ENCODE data around the gene ASAH2.
"Not testable (repeated sequence)": the region's sequence is repeated elsewhere in the genome, so short reads cannot be mapped to it uniquely, and the experiment has no call there.

ASAH2 gene

GRCh38 chr10:50254479-50254878 is 3.2 kb upstream of the ASAH2 start:
- DNase-seq (ENCODE audit: low spot score) = no peak

GRCh38 chr10:50250096-50250854 is 1.0 kb downstream of the ASAH2 start:
- no peak for DNase-seq (ENCODE audit: low spot score)

GRCh38 chr10:50248598-50248997 is 2.7 kb downstream of the ASAH2 start:
- no peak for DNase-seq (ENCODE audit: low spot score)

DNA sequence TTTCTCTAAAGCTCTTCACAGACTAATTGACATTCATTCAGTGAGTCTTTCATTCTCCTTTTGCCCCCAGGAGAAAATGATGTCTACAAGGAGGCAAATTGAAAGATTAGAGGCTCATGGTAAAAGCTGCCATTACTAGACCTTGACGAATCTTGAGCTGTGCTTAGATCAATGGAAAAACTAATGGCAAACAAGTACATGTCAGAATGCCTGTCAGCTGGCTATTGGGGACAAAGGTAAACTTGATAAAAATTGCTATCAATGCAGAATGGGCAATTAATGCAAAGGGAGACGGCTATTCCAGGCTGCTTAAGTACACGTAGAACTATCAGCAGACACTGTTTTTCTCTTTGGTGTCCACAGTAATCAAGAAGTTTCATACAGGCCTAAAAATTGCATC is 3.3 kb downstream of the ASAH2 start:
- no peak for DNase-seq (ENCODE audit: low spot score)

DNA sequence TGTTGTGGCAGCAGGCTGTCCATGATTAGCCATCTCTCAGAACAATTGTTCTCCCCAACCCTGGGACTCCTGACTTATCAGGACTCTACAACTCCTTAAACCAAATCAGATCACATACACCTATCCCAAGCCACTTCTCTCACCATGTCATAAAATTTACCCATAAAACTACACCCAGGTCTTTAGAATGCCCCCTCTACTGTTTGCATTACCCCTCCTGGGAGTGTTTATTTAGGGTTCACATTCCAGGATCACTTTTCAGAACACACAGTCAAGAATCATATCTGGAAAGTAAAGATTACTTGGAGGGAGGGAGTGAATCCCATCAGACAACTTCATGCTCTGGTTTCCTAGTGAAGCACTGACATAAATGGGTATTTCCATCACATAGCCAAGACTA is 7.1 kb downstream of the ASAH2 start:
- DNase-seq (ENCODE audit: low spot score) = no peak

DNA sequence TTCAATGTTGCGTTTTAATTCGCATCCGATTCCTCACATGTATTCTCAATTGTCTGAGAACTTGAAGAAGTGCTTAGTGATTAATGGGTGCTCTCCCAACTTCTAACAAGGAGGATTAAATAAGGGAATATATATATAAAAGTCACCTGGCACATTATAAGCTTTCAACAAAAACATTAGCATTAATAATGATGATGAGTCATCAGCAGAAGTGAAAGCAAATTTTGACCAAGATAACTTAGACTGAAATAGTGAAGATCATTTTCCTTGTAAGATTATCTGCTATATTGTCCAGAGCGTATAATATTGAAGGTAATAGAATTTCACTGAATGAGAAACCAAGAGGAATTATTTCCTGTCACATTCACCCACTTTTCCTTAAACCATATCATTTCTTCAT is 8.5 kb downstream of the ASAH2 start:
- DNase-seq (ENCODE audit: low spot score) = no peak

- DNase-seq (ENCODE audit: low spot score) = not testable (repeated sequence)
Observed at GRCh38 chr10:50241478-50241877, 9.8 kb downstream of the ASAH2 start.

- DNase-seq (ENCODE audit: low spot score) = no peak
Observed at GRCh38 chr10:50234486-50234885, 16.8 kb downstream of the ASAH2 start.

DNA sequence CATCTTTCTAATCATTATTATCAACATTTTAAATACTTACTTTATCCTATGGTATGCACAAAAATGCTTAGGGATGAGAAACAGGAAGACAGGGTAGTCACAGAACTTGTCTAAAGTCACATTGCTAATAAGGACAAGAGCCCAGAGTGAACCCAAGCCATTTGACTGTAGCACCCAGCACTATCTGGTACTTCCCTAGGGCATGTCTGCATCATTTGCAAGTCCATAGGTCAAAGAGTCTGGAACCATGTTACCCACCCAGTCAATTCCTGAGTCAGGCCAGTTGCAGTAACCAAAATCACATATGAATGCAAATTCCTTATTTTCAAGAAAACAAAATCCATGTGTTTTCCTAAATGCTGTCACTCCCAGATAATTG is 19.1 kb downstream of the ASAH2 start:
- no peak for DNase-seq (ENCODE audit: low spot score)

- no peak for DNase-seq (ENCODE audit: low spot score)
Observed at GRCh38 chr10:50231515-50232260, 19.6 kb downstream of the ASAH2 start.

DNA sequence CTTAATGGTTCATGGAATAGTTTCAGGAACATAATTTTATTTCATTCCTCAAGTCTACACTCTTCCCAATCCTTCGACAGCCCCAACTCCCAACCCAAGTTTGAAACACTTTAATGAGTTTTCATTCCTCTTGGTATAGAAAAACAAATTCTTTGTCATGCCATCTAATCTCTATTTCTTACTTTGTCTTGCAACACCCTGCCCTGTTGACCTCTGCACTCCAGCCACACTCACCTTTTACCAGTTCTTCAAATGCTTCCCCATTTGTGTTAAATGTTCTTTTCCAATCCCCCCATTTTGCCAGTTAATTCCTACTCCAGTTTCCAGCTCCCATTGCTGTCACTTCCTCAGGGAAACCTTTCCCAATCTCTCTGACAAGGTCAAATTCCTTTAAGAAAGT is 21.9 kb downstream of the ASAH2 start:
- no peak for DNase-seq (ENCODE audit: low spot score)

GRCh38 chr10:50228672-50229071 is 22.6 kb downstream of the ASAH2 start:
- DNase-seq (ENCODE audit: low spot score) = no peak

DNA sequence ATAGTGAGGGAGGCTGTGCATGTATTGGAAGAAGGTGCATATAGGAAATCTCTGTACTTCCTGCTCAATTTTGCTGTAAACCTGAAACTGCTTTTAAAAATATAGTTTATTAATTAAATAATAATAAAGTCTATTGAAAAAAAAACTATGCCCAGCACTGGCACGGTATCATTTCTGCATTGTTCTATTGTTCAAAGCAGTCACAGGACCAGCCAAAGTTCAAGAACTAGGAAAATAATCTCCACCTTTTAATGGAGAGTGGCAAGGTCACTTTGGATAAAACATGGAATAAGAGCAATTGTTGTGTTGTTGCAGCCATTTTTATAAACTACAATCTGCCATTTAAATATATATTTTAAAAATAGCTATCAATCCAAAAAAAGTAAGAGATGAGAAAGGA is 24.7 kb downstream of the ASAH2 start:
- DNase-seq (ENCODE audit: low spot score) = no peak

- DNase-seq (ENCODE audit: low spot score) = peak; percentile 26
Observed at GRCh38 chr10:50224330-50224952, 26.9 kb downstream of the ASAH2 start.

- no peak for DNase-seq (ENCODE audit: low spot score)
Observed at GRCh38 chr10:50222199-50222598, 29.1 kb downstream of the ASAH2 start.

- no peak for DNase-seq (ENCODE audit: low spot score)
Observed at GRCh38 chr10:50221470-50221869, 29.8 kb downstream of the ASAH2 start.

DNA sequence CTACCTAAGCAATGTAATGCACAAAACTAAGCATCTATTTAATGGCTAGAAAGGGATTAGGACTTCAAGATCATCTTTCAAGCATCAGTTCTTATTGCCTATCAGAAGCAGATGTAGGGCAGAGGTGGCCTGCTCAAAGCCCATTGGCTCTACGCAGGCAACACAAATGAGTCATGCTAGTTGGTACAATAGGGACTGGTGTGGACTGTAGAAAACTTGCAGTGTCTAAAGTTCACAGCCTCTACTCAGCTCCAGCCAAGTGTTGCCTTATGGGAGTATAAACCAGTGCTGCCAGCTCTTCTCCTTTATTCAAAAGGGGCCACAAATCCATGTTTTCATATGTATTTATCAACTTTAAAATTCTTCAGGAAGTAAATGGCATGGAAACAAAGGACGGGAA is 31.7 kb downstream of the ASAH2 start:
- DNase-seq (ENCODE audit: low spot score) = no peak

DNA sequence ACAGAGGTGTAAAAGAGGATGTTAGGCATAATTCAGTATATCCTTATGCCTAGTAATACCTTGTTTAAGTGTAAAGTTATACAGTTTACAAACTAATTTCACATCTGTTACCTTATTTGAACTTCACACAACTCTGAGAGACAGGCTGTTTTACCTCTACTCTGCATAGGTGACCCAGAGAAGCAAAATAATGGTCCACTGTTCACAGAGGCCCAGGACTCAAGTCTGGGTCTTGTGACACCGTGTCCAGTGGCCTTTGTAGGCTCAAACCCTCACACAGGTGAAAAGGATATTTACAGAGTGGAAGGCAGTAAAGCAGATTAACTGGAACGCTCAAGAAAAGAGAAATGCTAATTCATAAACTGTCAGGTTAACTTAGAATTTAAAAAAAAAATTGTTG is 32.1 kb downstream of the ASAH2 start:
- no peak for DNase-seq (ENCODE audit: low spot score)

DNA sequence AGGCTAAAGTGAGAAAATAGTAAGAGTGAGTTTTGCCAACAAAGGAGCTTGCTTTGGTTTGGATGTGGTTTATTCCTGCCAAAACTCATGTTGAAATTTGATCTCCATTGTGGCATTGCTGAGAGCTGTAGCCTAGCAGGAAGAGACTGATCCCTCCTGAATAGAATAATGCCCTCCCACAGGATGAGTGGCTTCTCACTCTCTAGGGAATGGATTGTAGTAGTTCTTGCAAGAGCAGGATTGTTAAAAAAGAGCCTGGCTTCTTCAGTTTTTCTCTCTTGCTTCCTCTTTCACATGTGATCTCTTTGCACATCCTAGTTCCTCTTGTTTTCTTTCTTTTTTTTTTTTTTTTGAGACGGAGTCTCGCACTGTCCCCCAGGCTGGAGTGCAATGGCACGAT is 34.4 kb downstream of the ASAH2 start:
- DNase-seq (ENCODE audit: low spot score) = peak; percentile 2

GRCh38 chr10:50216418-50216817 is 34.9 kb downstream of the ASAH2 start:
- DNase-seq (ENCODE audit: low spot score) = no peak

- no peak for DNase-seq (ENCODE audit: low spot score)
Observed at GRCh38 chr10:50211670-50212069, 39.6 kb downstream of the ASAH2 start.

- DNase-seq (ENCODE audit: low spot score) = no peak
Observed at GRCh38 chr10:50210876-50211275, 40.4 kb downstream of the ASAH2 start.

All from globus pallidus (tissue), 1 donor.